Measurements from ENCODE around the gene TMPRSS5.
A peak's percentile ranks its signal among the peaks of the same experiment; 100 is the strongest.

The TMPRSS5 gene

DNA sequence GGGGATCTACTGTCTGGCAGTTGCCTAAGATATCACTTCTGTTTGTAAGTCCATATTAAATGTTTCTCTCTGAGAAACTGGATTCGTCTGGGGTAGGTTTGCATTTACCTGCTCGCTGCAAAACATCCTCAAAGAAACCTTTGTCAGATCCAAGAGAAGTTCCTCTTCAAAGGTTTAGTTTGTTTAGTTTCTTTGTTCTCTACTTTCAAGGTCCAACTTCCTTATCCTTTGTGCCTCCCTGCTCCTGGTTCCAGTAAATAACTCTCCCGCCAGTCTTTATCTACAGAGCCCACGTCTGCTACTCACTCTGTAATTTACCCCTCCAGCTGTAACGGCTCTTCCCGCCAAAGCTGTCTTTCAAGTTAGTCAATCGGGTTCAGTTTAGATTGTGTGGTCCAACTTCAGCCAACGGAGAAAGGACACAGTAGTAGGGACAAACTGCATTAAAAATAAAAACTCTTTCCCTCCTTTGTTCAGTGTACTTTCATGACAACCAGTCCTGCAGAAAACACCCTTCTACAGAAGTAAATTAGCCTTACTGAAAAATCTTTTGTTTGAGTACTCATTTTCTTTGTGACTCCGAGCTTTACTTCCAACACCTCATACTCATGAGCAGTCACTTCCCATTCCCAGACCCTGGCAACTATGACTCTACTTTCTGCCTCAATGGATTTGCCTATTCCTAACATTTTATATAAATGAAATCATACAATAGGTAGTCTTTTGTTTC, 41.0 kb downstream of the TMPRSS5 start:
- DNase-seq, result no peak

DNA sequence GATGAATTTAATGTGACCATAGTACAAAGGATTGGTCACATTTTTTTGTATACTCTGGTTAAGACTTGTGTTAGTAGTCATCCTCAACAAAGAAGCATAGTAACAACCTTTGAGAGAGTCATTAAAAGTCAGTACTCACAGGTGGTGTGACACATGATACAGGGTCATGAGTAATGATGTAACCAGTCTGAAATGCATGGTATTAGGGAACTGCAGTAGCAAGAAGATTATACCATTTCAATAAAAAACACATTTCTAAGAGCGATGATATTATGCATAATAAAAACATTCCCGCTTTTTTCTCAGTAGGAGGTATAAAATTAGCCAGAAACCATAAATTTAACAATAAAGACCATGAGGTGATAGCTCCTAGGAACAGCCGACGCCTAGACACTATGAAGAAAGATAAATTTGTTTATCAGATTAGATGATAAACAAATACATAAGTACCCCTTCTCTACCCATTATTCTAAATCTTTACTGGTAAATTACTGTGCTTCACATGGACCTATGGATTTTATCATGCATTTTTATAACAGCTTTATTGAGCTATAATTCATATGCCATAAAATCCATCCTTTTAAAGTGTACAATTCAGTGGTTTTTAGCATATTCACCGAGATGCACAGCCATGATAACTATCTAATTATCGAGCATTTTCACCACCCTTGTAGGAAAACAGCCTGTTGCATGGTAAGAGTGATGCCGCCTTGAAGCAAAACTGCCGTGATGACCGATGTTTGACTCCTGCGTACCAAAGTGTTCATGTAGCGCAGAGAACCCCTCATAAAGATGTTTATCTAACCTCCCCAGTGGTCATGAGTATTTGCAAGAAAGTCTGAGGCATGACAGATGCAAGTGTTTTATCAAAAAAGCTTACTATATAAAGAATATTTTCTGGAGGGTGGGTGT, 41.8 kb downstream of the TMPRSS5 start:
- peak; percentile 53 for DNase-seq

DNA sequence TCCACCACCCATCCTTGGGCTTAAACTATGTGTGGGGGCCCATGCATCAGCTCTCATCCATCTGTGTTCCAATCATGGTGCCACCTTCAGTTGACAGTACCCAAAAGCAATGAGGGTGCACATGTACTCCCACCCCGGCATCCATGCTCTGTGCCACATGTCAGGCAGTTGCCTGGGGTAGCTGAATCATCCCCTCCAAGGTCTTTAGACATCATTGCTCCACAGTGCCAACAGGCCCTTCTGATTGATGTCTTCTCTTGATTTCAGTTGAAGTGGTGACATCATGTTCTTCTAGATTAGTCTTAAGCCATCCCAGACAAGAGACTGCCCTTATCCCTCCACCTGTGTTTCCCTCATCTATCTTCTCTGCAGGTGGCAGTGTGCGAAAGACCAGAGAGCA, 42.5 kb downstream of the TMPRSS5 start:
- DNase-seq, result no peak

DNA sequence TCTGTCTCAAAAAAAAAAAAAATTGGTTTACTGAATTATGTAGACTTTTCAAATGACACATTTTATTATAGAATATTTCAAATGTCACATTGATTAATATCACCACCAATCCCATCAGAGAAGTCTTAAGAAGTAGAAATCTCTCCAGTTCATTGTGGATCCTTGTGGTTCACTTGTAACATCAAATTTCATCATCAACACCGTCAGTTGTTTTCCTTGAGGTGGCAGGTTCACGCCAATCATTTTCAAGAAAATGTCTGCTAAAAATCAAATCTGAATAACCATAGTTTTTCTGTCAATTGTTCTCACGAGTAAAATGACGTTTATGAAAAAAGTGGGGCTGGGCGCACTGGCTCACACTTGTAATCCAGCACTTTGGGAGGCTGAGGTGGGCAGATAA, 50.3 kb downstream of the TMPRSS5 start:
- no peak for DNase-seq

DNA sequence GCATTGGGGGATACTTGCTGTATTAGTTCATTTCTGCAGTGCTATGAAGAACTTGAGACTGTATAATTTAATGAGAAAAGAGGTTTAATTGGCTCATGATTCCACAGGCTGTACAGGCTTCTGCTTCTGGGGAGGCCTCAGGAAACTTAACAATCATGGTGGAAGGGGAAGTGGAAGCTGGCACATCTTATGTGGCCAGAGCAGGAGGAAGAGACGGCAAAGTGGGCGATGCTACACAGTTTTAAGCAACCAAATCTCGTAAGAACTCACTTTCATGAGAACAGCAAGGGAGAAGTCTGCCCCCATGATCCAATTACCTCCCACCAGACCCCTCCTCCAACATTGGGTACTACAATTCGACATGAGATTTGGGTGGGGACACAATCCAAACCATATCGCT, 55.1 kb downstream of the TMPRSS5 start:
- DNase-seq, result no peak

DNA sequence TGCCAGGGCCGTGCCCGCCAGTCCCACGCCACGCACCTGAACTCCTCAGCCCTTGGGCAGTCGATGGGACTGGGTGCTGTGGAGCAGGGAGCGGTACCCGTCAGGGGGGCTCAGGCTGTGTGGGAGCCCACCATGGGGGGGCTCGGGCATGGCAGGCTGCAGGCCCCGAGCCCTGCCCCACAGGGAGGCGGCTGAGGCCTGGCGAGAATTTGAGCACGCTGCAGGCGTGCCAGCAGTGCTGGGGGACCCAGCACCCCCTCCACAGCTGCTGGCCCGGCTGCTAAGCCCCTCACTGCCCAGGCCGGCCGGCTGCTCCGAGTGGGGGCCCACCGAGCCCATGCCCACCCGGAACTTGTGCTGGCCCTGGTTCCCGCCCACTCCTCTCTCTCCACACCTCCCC, 56.8 kb downstream of the TMPRSS5 start:
- DNase-seq, result no peak

DNA sequence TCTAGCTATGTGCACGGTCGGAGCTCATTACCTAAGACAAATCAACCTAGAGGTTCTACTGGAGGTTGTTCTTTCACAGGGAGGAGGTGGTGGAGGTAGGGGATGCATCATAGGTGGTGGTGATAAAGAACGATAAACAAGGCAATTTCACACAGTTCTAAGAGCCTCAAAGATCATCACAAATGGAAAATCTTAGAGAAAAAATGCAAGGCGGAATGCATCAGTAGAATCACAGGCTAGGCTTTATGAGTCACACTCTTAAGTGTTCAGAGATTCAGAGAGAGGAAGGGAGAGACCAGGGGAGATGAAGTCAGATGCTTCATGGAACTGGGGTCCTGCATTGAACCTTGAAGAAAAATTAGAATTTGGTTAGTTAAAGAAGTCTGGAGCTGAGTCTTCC, 58.3 kb downstream of the TMPRSS5 start:
- DNase-seq, result no peak

DNA sequence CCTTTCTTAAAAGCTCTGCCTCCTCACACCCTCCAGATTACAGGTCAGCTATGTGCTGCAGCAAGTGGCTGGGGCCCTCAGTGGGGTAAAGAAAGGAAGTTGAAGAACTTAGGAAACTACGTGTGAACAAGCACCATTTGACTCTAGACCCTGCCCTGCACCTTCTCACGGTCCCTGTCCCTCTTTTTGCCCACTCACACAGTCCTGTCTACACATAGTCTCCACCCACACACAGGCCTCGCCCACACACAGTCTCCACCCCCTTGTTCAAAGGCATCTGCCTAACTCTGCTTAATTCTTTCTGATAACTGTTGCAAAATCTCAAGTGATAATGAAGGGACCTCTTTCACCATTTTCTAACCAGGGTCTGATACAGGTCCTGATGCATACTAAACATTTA, 59.0 kb downstream of the TMPRSS5 start:
- no peak for DNase-seq

DNA sequence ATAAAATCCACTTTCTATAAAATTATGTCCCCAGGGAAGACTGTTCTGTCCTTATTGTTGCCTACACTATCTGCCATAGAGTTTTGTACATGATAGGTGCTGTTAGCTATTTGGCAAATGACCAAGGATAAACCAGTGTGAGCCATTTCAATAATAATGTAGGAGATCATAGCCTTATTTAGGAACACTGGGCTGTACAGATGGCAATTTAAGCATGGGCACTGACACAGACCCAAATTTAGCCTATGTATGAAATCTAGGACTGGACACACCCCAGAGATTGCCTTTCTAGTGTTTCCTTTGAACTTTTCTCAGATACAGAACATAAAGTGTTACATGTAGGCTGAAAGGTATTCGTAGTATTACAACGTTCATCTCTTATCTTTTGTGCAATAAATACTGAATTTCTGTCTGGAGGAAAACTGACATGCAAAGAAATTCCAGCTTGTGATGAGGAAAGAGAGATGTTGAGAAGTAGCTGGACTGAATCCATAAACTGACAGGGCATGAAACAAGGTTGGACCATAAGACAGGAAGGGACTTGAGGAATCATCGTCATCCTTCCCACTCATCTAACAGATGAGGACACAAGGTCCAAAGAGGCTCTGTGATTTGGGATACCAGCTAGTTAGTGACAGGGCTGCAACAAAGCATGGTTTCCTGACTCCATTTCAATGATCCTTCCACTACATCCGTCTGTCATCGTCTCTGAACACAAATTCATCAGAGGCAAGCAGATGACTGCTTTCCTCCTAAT, 60.3 kb downstream of the TMPRSS5 start:
- DNase-seq, result no peak

DNA sequence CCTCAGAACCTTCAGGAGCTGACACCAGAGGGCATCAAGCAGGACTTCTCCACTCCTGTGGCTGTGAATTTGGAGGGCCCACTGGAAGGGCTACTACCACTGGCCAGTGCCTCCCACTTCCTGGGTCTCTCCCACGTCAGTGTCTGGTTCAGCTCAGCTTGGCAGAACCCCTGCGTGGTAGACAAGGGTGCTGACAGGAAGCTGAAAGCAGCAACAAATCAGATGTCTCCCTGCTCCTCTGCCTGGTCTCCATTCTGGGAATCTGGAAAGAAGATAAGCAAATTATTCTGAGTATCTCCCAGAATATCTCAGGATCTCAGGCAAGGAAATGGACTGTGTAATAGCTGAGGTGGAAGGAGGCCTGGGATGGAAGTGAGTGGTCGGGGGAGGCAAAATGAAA, 61.5 kb downstream of the TMPRSS5 start:
- no peak for DNase-seq

DNA sequence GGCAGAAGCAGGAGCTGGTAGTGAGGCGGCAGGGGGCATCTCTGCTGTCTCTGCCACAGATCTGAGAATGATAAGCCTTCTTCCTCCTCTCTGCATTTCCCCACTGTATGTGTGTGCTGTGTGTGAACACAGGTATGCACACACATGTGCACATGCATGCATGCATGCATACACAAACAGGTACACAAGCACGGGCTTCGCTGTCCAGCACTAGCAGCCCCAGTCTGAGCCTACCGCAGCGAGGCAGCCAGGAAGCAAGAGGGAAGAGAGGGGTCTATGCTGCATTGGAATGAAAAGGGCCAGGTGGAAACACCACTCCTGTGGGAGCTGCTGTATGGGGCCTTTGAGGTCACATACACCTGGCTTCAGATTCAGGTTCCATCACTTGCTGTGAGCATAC, 62.4 kb downstream of the TMPRSS5 start:
- DNase-seq, result no peak

DNA sequence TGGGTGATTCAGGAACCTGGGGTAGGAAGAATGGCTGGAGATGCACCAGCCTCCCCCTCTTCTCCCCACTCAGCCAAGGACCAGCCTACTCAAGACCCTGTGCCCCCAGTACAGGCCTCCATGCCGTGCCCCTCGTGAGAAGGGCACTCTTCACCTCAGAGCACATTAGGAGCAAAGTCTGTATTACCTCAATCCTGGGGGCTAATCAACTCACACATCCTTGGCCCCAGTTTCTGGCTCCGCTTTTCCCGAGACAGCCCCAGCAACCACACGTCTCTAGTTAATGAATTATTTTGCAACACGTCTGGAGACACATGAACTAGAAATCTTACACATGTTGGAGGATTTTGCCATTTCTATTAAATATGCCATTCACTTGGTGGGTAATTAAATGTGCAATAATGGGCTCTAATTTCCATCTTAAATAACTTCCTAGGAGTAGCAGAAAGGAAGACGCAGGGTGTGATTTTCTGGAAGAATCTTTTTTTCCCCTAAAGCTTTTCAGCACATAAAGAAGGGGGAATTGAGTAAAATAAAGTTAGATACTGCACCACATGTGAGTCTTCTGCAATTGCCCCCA, 63.0 kb downstream of the TMPRSS5 start:
- DNase-seq, result no peak

DNA sequence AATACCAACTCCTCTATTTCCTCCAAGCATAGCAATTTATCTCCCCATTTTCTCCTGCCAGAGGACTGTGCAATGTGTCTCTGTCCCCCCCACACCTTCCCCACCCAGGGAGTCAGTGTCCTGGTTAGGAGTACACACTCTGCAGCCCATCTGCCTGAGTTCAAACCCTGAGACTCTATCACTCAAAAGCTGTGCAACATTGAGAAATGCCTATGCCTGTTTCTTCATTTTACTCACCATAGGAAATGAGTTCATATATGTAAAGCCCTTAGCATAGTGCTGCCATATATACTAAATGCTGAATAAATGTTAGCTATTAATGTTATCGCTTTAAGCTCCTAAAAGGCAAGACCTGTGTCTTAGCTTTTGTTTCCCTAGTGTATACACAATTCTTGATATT, 64.0 kb downstream of the TMPRSS5 start:
- no peak for DNase-seq

DNA sequence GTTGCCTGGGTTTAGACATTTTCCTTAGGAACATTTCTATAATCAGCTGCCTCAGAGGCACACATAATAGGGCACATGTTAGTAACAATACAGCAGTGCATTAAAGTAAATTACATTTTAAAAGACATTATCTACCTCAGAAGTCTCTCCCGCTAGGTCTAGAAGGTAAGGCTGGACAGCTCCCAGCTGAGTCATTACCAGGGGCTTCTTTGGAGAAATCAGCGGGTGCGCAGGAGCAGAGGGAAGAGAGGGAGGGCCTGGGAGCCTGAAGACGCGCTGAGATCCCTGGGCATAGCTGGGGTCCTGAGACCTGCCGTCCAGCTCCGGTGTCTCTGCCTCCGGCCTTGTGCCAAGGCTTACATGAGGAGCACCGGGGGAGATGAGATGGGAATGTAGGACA, 67.7 kb downstream of the TMPRSS5 start:
- no peak for DNase-seq

DNA sequence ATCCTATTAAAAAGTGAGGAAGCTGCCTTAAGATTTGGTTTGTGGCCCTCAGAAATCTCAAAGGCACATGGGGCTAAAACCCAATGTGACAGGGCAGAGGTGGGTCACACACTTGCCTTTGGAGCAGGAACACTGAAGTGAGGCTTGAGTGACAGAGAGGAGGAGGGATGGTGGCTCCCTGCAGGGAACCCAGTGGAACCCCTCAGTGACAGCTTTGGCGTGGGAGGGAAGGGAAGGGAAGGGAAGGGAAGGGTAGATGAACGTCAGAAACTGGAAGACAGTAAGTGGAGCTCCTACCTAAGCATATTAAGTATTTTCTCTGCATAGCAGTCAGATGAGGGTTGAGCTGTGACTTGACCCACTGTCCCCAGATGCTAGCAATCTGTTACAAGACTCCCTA, 68.5 kb downstream of the TMPRSS5 start:
- no peak for DNase-seq

Measured in NCI-H510A treated with DMSO at 0.1 percent for 48 hours (cell line).